ENCODE results near the gene ST3GAL4.

GRCh38 chr11:126423743-126424142, 68.3 kb downstream of the ST3GAL4 start:
- TF ChIP-seq CTCF (conservative IDR thresholded peaks at IDR 0.05; ENCODE audit: low read length) (no peak), EZH2phosphoT487 (IDR thresholded peaks at IDR 0.05; ENCODE audit: borderline replicate concordance) (no peak)
